Measurements from ENCODE around the gene CELF1.
A peak's percentile ranks its signal among the peaks of the same experiment; 100 is the strongest.
"Not testable (repeated sequence)": the region's sequence is repeated elsewhere in the genome, so short reads cannot be mapped to it uniquely, and the experiment has no call there.

The CELF1 gene

DNA sequence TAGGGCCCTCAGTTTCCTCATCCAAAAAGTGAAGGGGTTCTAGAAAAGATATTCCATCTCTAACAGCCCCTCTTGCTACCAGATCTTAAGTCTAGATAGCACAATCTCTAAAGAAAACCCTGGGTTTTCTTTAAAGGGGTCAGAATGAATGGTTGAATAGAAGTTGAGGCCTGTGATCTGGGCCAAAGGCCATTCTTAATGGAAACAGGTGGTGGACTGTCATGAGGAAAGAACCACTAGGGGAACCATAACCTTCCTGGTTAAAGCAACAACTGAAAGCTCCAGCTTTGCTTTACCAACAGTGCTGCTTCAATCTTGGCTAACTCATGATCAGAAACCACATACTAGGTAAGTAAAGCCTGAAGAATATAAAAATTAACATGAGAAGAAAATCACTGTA, 1.8 kb downstream of the CELF1 start:
- peak overlapping the region; percentile 99 for H3K4me3 ChIP-seq (ENCODE audit: low read depth, low read length)
- DNase-seq (ENCODE audit: low read depth), result no peak

DNA sequence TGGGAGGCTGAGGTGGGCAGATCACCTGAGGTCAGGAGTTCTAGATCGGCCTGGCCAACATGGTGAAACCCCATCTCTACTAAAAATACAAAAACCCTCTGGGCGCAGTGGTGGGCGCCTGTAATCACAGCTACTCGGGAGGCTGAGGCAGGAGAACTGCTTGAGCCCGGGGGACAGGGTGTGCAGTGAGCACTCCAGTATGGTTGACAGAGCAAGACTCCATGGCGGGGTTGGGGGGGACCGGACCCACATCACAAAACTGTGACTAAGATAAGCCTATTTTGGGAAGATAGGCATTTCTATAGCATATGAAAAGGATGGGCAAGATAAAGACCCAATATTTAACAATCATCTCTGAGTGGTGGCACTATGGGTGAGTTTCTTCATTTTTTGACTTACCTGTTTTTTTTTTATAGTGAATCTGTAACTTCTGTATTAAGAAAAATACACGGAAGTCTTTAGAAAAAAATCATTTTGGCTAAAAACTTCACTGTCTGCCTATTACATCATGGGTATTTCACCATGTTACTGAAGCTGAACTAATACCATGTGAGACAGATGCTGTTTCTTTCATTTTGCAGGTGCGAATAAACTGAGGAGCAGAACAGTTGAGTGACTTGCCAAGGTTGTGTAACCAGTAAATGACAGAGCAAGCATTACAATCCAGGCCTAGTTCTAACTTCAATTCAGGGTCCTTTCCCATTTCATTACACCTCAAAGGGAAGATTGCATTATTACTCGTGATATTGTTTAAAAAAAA, 2.5 kb downstream of the CELF1 start:
- no peak overlapping the region for H3K4me3 ChIP-seq (ENCODE audit: low read depth, low read length)
- no peak for DNase-seq (ENCODE audit: low read depth)

DNA sequence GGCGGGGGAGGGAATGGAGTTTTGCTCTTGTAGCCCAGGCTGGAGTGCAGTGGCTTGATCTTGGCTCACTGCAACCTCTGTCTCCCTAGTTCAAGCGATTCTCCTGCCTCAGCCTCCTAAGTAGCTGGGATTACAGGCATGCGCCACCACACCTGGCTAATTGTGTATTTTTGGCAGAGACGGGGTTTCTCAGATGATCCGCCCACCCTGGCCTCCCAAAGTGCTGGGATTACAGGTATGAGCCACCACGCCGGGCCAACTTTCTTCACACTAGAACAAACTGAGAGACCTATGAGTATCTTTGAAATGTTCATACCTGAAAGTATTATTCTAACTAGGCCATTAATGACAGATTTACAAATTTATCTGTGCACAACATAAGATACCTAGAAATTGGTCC, 6.7 kb downstream of the CELF1 start:
- not testable (repeated sequence) for DNase-seq (ENCODE audit: low read depth); H3K4me3 ChIP-seq (ENCODE audit: low read depth, low read length)

DNA sequence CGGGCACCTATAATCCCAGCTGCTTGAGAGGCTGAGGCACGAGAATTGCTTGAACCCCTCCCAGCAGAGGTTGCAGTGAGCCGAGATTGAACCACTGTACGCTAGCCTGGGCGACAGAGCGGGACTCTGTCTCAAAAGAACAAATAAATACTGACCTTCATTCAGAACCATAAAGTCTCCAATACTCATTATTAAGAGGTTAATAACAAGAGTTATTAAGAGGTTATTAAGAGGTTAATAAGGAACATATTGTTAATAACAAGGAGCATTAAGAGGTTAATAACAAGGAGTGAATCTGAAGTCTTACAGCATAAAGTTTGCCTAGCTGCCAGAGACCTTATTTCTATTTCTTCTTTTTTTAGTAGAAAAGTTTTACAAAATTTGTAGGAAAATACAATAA, 7.6 kb downstream of the CELF1 start:
- H3K4me3 ChIP-seq (ENCODE audit: low read depth, low read length), result no peak overlapping the region
- no peak for DNase-seq (ENCODE audit: low read depth)

DNA sequence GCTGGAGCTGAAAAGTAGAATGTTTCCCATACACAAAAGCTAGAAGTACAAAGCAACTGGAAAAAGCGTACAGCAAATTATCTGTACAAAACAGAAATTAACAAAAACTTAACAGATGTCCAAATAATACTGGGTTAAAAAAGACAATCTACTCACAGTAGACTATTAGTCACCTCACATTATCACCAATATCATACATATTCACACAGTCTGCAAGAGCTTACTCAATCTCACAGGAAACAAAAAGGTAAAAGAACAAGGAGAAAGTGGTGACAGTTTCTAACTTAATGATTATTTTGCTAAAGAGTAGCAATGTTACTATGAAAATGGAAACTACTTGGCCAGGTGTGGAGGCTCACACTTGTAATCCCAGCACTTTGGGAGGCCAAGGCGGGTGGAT, 11.9 kb downstream of the CELF1 start:
- H3K4me3 ChIP-seq (ENCODE audit: low read depth, low read length), result no peak overlapping the region
- DNase-seq (ENCODE audit: low read depth), result no peak

- no peak for DNase-seq (ENCODE audit: low read depth)
- H3K4me3 ChIP-seq (ENCODE audit: low read depth, low read length), result no peak overlapping the region
These were observed 13.3 kb downstream of the CELF1 start for GRCh38 chr11:47539681-47540039.

DNA sequence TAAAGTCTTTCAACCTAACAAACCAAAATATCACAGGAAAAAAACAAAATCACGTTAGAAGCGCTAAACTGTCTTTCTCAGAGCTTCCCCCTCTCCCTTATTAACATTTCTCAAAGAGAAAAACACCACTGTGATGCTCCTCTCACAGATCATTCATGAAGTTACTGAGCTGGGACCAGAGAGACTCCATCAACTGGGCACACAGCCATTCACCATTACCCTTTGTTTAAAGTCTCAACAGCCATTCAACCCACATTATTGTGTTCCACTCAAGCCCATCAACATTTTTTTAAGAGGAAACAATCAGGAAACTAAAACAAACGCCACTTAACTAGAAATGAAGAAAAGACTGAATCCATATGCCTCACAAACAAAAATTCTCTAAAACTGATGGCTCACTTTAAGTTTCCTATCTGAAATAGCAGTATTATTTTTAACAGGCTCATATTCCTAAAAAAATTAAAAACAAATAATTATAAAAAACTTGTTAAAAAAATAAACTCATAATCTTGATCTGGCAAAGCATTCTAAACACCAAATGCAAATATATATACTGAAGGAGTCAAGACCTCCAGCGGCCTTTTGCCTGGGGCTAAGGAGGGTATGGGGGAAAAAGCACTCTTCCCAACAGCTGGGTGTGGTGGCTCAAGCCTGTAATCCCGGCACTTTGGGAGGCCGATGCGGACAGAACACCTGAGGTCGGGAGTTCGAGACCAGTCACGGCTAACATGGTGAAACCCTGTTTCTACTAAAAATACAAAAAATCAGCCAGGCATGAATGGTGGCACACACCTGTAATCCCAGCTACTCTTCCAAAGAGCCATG, 14.0 kb downstream of the CELF1 start:
- no peak overlapping the region for H3K4me3 ChIP-seq (ENCODE audit: low read depth, low read length)
- DNase-seq (ENCODE audit: low read depth), result no peak

GRCh38 chr11:47536915-47537314, 16.0 kb downstream of the CELF1 start:
- H3K4me3 ChIP-seq (ENCODE audit: low read depth, low read length), result no peak overlapping the region

GRCh38 chr11:47534704-47535251, 18.2 kb downstream of the CELF1 start:
- no peak overlapping the region for H3K4me3 ChIP-seq (ENCODE audit: low read depth, low read length)
- no peak for DNase-seq (ENCODE audit: low read depth)

More at GRCh38 chr11:47536915-47537314, 16.0 kb downstream of the CELF1 start:
- no peak for DNase-seq (ENCODE audit: low read depth)

DNA sequence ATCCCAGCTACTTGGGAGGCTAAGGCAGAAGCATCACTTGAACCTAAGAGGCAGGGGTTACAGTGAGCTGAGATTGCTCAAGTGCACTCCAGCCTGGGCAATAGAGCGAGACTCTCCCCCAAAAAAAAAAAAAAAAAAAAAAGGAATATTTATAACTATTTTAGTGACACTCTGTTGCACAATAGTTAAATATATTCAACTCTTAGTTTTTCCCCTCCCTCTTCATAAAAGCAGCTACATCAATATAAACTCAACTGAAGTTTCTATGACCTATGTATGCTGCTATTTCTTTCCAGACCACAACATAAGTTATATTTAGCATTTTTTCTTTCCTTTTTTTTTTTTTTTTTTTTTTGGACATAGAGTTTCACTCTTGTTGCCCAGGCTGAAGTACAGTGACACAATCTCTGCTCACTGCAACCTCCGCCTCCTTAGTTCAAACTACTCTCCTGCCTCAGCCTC, 19.2 kb downstream of the CELF1 start:
- no peak for DNase-seq (ENCODE audit: low read depth)
- no peak overlapping the region for H3K4me3 ChIP-seq (ENCODE audit: low read depth, low read length)

DNA sequence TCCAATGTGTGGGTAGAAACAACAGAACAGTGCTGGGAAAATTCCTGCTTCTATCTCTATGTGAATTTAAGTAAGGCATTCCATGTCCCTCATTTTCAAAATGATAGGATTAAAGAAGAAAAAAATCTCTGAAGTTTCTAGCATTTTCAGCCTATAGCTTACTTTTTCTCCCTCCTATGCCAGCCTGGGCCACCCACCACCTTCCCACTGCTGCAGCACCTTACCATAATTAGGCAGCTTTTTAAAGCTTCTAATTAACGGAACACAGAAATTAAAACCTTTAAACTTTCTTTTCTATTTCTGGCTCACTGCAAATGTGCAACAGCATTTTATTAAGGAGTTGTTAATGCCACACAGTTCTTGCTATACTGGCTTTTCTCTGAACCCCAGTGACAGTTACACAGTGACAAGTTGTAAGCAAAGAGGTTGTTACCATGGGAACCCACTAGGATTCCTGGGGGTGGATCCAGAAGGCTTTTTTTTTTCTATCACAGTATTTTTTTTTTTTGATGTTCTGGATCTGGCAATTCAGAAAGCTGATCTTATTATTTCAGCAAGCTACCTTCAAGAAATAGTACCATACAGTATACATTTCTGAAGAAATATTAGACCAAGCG, 20.2 kb downstream of the CELF1 start:
- DNase-seq (ENCODE audit: low read depth), result no peak
- H3K4me3 ChIP-seq (ENCODE audit: low read depth, low read length), result no peak overlapping the region

DNA sequence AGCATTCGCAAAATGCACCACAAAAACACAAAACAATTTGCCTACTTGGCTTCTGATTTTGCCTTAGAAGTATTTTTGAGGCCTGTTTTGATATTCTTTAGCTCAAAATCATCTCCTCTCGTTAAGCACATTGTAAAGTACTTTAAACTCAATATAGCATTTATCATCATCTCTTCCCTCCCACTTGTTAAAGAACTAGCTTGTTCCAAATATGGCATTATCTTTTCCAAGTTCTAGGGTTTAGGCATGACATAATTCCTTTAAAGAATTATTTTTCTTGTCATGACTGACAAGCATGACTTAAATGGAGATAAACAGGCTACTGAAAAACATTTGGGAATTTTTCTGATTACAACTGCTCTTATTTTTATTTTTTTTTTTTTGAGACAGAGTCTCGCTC, 21.3 kb downstream of the CELF1 start:
- no peak for DNase-seq (ENCODE audit: low read depth)
- H3K4me3 ChIP-seq (ENCODE audit: low read depth, low read length), result no peak overlapping the region

DNA sequence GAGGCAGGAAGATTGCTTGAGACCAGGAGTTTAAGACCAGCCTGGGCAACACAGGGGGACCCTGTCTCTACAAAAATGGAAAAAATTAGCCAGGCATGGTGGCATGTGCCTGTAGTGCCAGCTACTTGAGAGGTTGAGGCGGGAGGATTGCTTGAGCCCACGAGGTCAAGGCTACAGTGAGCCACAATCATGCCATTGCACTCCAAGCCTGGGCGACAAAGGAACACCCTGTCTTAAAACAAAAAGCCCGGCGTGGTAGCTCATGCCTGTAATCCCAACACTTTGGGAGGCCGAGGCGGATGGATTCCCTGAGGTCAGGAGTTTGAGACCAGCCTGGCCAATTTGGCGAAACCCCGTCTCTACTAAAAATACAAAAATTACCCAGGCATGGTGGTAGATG, 22.2 kb downstream of the CELF1 start:
- not testable (repeated sequence) for H3K4me3 ChIP-seq (ENCODE audit: low read depth, low read length); DNase-seq (ENCODE audit: low read depth)

DNA sequence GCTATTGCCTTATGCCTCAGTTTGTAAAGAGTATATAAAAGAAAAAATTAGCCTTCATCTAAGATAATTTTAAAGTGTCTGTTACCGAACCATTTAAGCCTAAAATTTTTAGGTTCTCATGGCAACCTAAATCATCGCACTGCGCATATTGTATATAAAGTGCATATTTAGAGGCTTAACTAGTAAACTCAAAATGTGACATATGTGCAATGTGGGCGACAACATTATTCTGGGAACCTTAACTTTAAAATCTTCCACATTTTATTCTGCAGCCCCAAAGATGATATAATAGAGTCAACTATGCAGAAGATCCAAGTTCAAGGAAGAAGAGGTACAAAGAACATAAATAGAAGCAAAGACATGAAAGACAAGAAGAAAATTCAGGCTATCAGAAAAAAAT, 23.0 kb downstream of the CELF1 start:
- no peak overlapping the region for H3K4me3 ChIP-seq (ENCODE audit: low read depth, low read length)
- no peak for DNase-seq (ENCODE audit: low read depth)

DNA sequence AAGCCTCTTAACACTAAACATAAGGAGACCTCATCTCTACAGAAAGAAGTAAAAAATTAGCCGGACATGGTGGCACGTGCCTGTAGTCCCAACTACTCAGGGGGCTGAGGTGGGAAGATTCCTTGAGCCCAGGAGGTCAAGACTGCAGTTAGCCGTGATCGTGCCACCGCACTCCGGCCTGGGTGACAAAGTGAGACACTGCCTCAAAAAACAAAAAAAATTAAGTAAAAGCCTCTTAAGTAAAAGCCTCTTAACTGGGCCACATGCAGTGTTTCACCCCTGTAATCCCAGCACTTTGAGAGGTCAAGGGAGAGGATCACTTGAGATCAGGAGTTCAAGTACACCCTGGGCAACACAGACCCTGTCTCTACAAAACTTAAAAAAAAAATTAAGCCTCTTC, 25.7 kb downstream of the CELF1 start:
- no peak overlapping the region for H3K4me3 ChIP-seq (ENCODE audit: low read depth, low read length)
- DNase-seq (ENCODE audit: low read depth), result no peak

DNA sequence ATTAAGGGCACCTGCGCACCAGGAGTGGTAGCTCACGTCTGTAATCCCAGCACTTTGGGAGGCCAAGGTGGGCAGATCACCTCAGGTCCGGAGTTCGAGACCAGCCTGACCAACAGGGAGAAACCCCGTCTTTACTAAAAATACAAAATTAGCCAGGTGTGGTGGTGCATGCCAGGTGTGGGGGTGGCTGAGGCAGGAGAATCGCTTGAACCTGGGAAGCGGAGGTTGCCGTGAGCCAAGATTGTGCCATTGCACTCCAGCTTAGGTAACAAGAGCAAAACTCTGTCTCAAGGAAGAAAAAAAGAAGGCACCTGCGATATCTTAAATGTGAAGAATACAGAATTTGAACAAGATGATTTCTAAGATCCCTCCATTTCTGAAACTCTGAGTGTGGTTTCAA, 26.9 kb downstream of the CELF1 start:
- not testable (repeated sequence) for DNase-seq (ENCODE audit: low read depth); H3K4me3 ChIP-seq (ENCODE audit: low read depth, low read length)

DNA sequence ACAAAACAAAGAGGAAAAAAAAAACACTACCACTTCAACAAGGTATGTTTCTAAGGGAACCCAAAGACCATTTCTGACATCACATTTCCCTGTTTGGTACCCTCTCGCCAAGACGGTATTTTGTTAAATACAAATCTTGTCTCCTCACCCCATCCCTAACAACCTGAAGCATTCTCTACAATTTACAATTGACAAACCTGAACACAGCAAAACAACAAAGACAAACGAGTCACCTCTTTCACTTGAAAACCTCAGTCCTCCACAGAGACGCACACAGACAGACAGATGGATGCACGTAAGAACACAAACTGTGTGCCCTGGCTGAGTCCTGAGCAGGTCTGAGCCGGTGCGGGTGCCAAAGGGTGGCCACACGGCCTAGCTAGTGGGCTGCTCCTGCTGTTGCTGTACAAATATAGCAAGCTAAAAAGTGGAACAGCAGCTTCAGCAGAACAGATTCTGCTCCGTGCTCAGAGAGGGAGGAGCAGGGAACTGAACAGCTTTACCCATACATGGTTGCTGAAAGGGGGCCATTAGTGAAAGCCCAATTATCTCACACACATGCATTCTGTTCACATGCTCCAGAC, 28.5 kb downstream of the CELF1 start:
- no peak overlapping the region for H3K4me3 ChIP-seq (ENCODE audit: low read depth, low read length)
- no peak for DNase-seq (ENCODE audit: low read depth)

DNA sequence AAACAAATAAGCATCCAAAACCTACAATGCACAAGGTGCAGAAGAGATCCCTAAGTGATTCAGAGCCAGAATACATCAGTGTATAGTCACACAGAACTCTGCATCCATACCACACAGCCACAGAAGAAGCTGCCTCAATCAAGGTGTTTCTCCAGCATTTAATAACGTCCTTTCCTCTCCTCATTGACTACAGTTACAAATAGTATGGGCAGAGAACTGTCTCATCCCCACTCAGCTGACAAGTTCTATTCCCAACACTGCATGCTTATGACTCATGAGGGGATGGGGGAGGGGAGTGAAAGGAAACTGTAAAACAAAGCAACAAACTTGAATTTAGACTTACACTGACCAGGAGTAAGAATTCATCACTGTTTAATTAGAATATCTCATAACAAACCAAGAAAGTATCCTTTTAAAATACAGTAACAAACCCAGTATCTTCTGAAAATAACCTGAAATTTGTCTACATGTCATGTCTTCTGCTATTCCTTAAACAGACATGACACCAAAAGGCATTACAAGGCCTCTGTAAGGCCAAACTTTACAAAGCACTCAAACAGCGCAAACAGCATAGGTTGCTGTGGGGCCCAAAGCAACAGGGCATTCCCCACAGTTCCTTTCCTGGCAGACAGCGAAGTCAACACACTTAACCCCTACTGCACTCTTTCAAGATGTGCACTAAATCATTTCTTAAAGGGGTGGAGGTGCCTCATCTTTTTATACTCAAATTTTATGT, 29.3 kb downstream of the CELF1 start:
- peak; percentile 62 for DNase-seq (ENCODE audit: low read depth)
- no peak overlapping the region for H3K4me3 ChIP-seq (ENCODE audit: low read depth, low read length)

Measured in skeletal muscle cell (primary cell).